Right forelimb (tissue), 1 donor: ENCODE measurements around the gene MORN5.

Experiments used
- DNase-seq: peaks from one replicate; pipeline ENCODE4 v3.0.0-alpha.2; 2018

Gene MORN5

GRCh38 chr9:122244349-122244748 lies 84.6 kb downstream of the MORN5 start:
- DNase-seq: no peak

GRCh38 chr9:122246666-122247065 lies 87.0 kb downstream of the MORN5 start:
- no peak for DNase-seq

DNA sequence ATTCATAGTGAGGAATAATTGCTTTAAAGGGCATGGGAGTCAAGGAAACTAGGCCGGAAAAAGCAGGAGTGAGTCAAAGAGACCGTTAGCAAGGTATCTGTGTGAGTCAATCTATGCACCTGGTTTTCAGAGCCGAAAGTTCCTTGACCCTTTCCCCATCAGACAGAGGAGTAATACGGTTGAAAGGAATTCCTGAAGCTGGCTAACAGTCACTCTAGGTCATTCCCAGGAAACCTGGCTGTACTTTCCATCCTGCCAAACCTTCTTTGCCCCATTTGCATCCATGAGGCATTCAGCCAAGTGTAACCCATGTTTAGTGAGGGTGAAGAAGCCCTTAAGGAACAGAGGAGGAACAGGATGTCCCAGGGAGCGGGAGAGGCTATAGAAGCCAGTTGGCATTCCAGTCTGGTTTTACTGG lies 88.7 kb downstream of the MORN5 start:
- no peak for DNase-seq
